ENCODE measurements around the gene PROKR2.

Gene PROKR2

GRCh38 chr20:5316188-5317158 is at the start of gene PROKR2:
TSS of gene PROKR2 (minus strand) at chr20:5316954. CDS start at chr20:5314369, 2,585 bp downstream.
- no peak for DNase-seq (ENCODE audit: low spot score)

GRCh38 chr20:5364997-5365597 is 48.3 kb upstream of the PROKR2 start:
- no peak for DNase-seq (ENCODE audit: low spot score)

- no peak for DNase-seq (ENCODE audit: low spot score)
These were observed 47.5 kb upstream of the PROKR2 start for GRCh38 chr20:5364136-5364821.

- no peak for DNase-seq (ENCODE audit: low spot score)
These were observed 46.0 kb upstream of the PROKR2 start for GRCh38 chr20:5362771-5363170.

GRCh38 chr20:5361176-5361575 is 44.4 kb upstream of the PROKR2 start:
- DNase-seq (ENCODE audit: low spot score): no peak

- no peak for DNase-seq (ENCODE audit: low spot score)
These were observed 41.2 kb upstream of the PROKR2 start for GRCh38 chr20:5357946-5358345.

- DNase-seq (ENCODE audit: low spot score): no peak
These were observed 40.2 kb upstream of the PROKR2 start for GRCh38 chr20:5356941-5357340.

- no peak for DNase-seq (ENCODE audit: low spot score)
These were observed 38.1 kb upstream of the PROKR2 start for GRCh38 chr20:5354901-5355300.

- peak; percentile 16 for DNase-seq (ENCODE audit: low spot score)
These were observed 37.1 kb upstream of the PROKR2 start for GRCh38 chr20:5353624-5354496.

GRCh38 chr20:5349448-5349847 is 32.7 kb upstream of the PROKR2 start:
- DNase-seq (ENCODE audit: low spot score): no peak

- no peak for DNase-seq (ENCODE audit: low spot score)
These were observed 25.3 kb upstream of the PROKR2 start for GRCh38 chr20:5342021-5342420.

- no peak for DNase-seq (ENCODE audit: low spot score)
These were observed 14.6 kb upstream of the PROKR2 start for GRCh38 chr20:5331340-5331739.

GRCh38 chr20:5328268-5328667 is 11.5 kb upstream of the PROKR2 start:
- no peak for DNase-seq (ENCODE audit: low spot score)

- no peak for DNase-seq (ENCODE audit: low spot score)
These were observed 10.6 kb upstream of the PROKR2 start for GRCh38 chr20:5327356-5327755.

- DNase-seq (ENCODE audit: low spot score): no peak
These were observed 957 bp downstream of the PROKR2 start for GRCh38 chr20:5315807-5316187.

- no peak for DNase-seq (ENCODE audit: low spot score)
These were observed 2.8 kb downstream of the PROKR2 start for GRCh38 chr20:5313916-5314315.

- DNase-seq (ENCODE audit: low spot score): no peak
These were observed 4.2 kb downstream of the PROKR2 start for GRCh38 chr20:5312518-5312917.

- DNase-seq (ENCODE audit: low spot score): no peak
These were observed 6.8 kb downstream of the PROKR2 start for GRCh38 chr20:5309971-5310370.

GRCh38 chr20:5298811-5299210 is 17.9 kb downstream of the PROKR2 start:
- no peak for DNase-seq (ENCODE audit: low spot score)

GRCh38 chr20:5297280-5298004 is 19.3 kb downstream of the PROKR2 start:
- no peak for DNase-seq (ENCODE audit: low spot score)

- no peak for DNase-seq (ENCODE audit: low spot score)
These were observed 26.2 kb downstream of the PROKR2 start for GRCh38 chr20:5290596-5290995.
